HEK293 (cell line): ENCODE results near the gene NECAB2.

Source experiments
- CTCF ChIA-PET: fragments of 350-600 bp; formaldehyde crosslinking; extraction: SDS; loops from one replicate; lab custom pipeline; 2021; ENCODE audit warnings: antibody characterized with exemption; lab: Yijun Ruan, JAX
- POLR2A ChIA-PET: fragments of 300-600 bp; formaldehyde crosslinking; extraction: SDS; loops from one replicate; lab custom pipeline; 2020; ENCODE audit warnings: antibody characterized with exemption, inconsistent platforms; lab: Yijun Ruan, JAX
- H3K27ac ChIP-seq: fragments of 200-500 bp; sonication (Bioruptor generic); 2 replicates; pipeline ENCODE4 v1.5.1; 2014; ENCODE audit warnings: low read depth, low read length, control low read depth, inconsistent platforms; ENCODE audit errors: extremely low read depth
- H3K36me3 ChIP-seq, 2 experiments: fragments of 200-500 bp in 1 of 2; sonication (Bioruptor generic) in 1 of 2; 1 replicate in 1 of 2; 2 replicates in 1 of 2; pipeline ENCODE4 v1.5.1; 2014 to 2017; ENCODE audit warnings: inconsistent platforms in 2 of 2, low read length in 2 of 2; ENCODE audit not compliant: control insufficient read depth in 2 of 2, insufficient read depth in 1 of 2
- H3K4me1 ChIP-seq: fragments of 200-500 bp; sonication (Bioruptor generic); 2 replicates; pipeline ENCODE4 v1.5.1; 2014; ENCODE audit warnings: mild to moderate bottlenecking, low read length, inconsistent platforms; ENCODE audit not compliant: control insufficient read depth, insufficient read depth
- H3K4me3 ChIP-seq: 2 replicates; pipeline ENCODE4 v1.5.1; 2011; ENCODE audit warnings: low read depth, mild to moderate bottlenecking, control low read depth, low read length, moderate library complexity
- H3K9me3 ChIP-seq: fragments of 200-500 bp; sonication (Bioruptor generic); 2 replicates; pipeline ENCODE4 v1.5.1; 2014; ENCODE audit warnings: low read depth, low read length, inconsistent platforms; ENCODE audit not compliant: control insufficient read depth, insufficient read depth
- AEBP2 ChIP-seq: fragments of 450-650 bp; formaldehyde crosslinking; IDR thresholded peaks from 2 replicates; pipeline ENCODE4 v1.5.1; 2016; ENCODE audit warnings: missing biosample characterization, missing genetic modification characterization, borderline replicate concordance
- BCL11A ChIP-seq: fragments of 450-650 bp; formaldehyde crosslinking; IDR thresholded peaks from 2 replicates; pipeline ENCODE4 v1.5.1; 2016; ENCODE audit warnings: low read depth, missing biosample characterization, missing genetic modification characterization
- PRDM1 ChIP-seq: fragments of 450-650 bp; formaldehyde crosslinking; IDR thresholded peaks from 2 replicates; pipeline ENCODE4; 2016; ENCODE audit warnings: missing biosample characterization, missing genetic modification characterization
- PRDM4 ChIP-seq: fragments of 450-650 bp; formaldehyde crosslinking; IDR thresholded peaks from 2 replicates; pipeline ENCODE4 v1.5.1; 2017; ENCODE audit warnings: missing biosample characterization, missing genetic modification characterization
- SP2 ChIP-seq: fragments of 450-650 bp; formaldehyde crosslinking; IDR thresholded peaks from 2 replicates; pipeline ENCODE4 v1.5.1; 2016; ENCODE audit warnings: missing biosample characterization, missing genetic modification characterization
- ZBTB20 ChIP-seq: fragments of 450-650 bp; formaldehyde crosslinking; IDR thresholded peaks from 2 replicates; pipeline ENCODE4 v1.5.1; 2016; ENCODE audit warnings: missing biosample characterization, missing genetic modification characterization
- ZNF157 ChIP-seq: fragments of 450-650 bp; formaldehyde crosslinking; IDR thresholded peaks from 2 replicates; pipeline ENCODE4 v1.5.1; 2016; ENCODE audit warnings: missing biosample characterization, missing genetic modification characterization
- ZNF169 ChIP-seq: fragments of 450-650 bp; formaldehyde crosslinking; IDR thresholded peaks from 2 replicates; pipeline ENCODE4 v1.5.1; 2016; ENCODE audit warnings: missing biosample characterization, missing genetic modification characterization
- ZNF184 ChIP-seq: fragments of 450-650 bp; IDR thresholded peaks from 2 replicates; pipeline ENCODE4 v1.5.1; 2018; ENCODE audit warnings: missing biosample characterization, mild to moderate bottlenecking, missing genetic modification characterization
- ZNF248 ChIP-seq: fragments of 450-650 bp; formaldehyde crosslinking; IDR thresholded peaks from 2 replicates; pipeline ENCODE4 v1.5.1; 2017; ENCODE audit warnings: missing biosample characterization, missing genetic modification characterization
- ZNF266 ChIP-seq: fragments of 450-650 bp; formaldehyde crosslinking; IDR thresholded peaks from 2 replicates; pipeline ENCODE4 v1.5.1; 2016; ENCODE audit warnings: missing biosample characterization, missing genetic modification characterization, low read depth
- ZNF274 ChIP-seq, 2 experiments: fragments of 200-500 bp in 1 of 2; fragments of 450-650 bp in 1 of 2; sonication (Bioruptor generic) in 1 of 2; formaldehyde crosslinking in 1 of 2; IDR thresholded peaks; 2 replicates each; pipeline versions ENCODE4 v1.5.1 to v1.6.1; 2014 to 2016; ENCODE audit warnings: borderline replicate concordance in 1 of 2, inconsistent platforms in 1 of 2, low read length in 1 of 2, missing biosample characterization in 1 of 2, missing genetic modification characterization in 1 of 2
- ZNF398 ChIP-seq: fragments of 450-650 bp; formaldehyde crosslinking; IDR thresholded peaks from 2 replicates; pipeline ENCODE4 v1.5.1; 2017; ENCODE audit warnings: missing biosample characterization, missing genetic modification characterization
- ZNF426 ChIP-seq: fragments of 450-650 bp; formaldehyde crosslinking; IDR thresholded peaks from 2 replicates; pipeline ENCODE4 v1.5.1; 2017; ENCODE audit warnings: missing biosample characterization, missing genetic modification characterization, mild to moderate bottlenecking, inconsistent platforms, moderate library complexity
- ZNF514 ChIP-seq: fragments of 450-650 bp; formaldehyde crosslinking; IDR thresholded peaks from 2 replicates; pipeline ENCODE4 v1.5.1; 2016; ENCODE audit warnings: missing biosample characterization, missing genetic modification characterization
- ZNF521 ChIP-seq: fragments of 450-650 bp; formaldehyde crosslinking; IDR thresholded peaks from 2 replicates; pipeline ENCODE4 v1.5.1; 2017; ENCODE audit warnings: missing biosample characterization, mild to moderate bottlenecking, missing genetic modification characterization
- ZNF549 ChIP-seq: fragments of 450-650 bp; IDR thresholded peaks from 2 replicates; pipeline ENCODE4 v1.5.1; 2018; ENCODE audit warnings: missing biosample characterization, missing genetic modification characterization, mild to moderate bottlenecking, inconsistent platforms, moderate library complexity
- ZNF624 ChIP-seq: fragments of 450-650 bp; formaldehyde crosslinking; IDR thresholded peaks from 2 replicates; pipeline ENCODE4 v1.5.1; 2017; ENCODE audit warnings: missing biosample characterization, missing genetic modification characterization
- ZNF629 ChIP-seq: fragments of 450-650 bp; formaldehyde crosslinking; IDR thresholded peaks from 2 replicates; pipeline ENCODE4 v1.5.1; 2017; ENCODE audit warnings: missing biosample characterization, missing genetic modification characterization
- ZNF664 ChIP-seq: fragments of 450-650 bp; formaldehyde crosslinking; IDR thresholded peaks from 2 replicates; pipeline ENCODE4 v1.5.1; 2016; ENCODE audit warnings: missing biosample characterization, missing genetic modification characterization

NECAB2 gene

GRCh38 chr16:83990492-83990891, 22.4 kb downstream of the NECAB2 start:
- Histone ChIP-seq H3K9me3 (no peaks in the 10 kb centered on the region), H3K4me1 (peaks cover 4% of the 10 kb centered on the region), H3K4me3 (no peak overlapping the region), H3K36me3 (no peaks in the 10 kb centered on the region), H3K27ac (no peak overlapping the region)
- TF ChIP-seq ZNF549 (tag by site-specific recombination), result no peak
- peak; percentile 99 for TF ChIP-seq ZNF157 (tag by site-specific recombination)
- ChIA-PET CTCF (interaction anchor here (0.9 kb wide), 1 partner anchor 64 kb away, joined by 5 read pairs; no protein-coding TSS in a partner anchor), POLR2A (interaction anchor here (0.6 kb wide), 1 partner anchor 24 kb away, joined by 3 read pairs; no protein-coding TSS in a partner anchor)

- no peaks in the 10 kb centered on the region for H3K9me3 ChIP-seq
- H3K4me3 ChIP-seq, result no peak overlapping the region
- ChIA-PET POLR2A (no interaction called here), CTCF (interaction anchor here (0.7 to 1.6 kb wide), 2 partner anchors 36 to 211 kb away, joined by 4 to 6 read pairs; no protein-coding TSS in a partner anchor)
- peaks cover 4% of the 10 kb centered on the region for H3K4me1 ChIP-seq
- TF ChIP-seq ZBTB20, result peak; percentile 72
- TF ChIP-seq BCL11A (tag by site-specific recombination), result no peak
- TF ChIP-seq ZNF521 (tag by site-specific recombination), result no peak
- TF ChIP-seq ZNF398 (tag by site-specific recombination), result no peak
- TF ChIP-seq ZNF514 (tag by site-specific recombination), result no peak
- no peak overlapping the region for H3K27ac ChIP-seq
- H3K36me3 ChIP-seq, result no peaks in the 10 kb centered on the region
These were observed 24.6 kb downstream of the NECAB2 start for GRCh38 chr16:83992624-83993023.

GRCh38 chr16:83994087-83994486, 26.0 kb downstream of the NECAB2 start:
- Histone ChIP-seq H3K36me3 (no peaks in the 10 kb centered on the region), H3K9me3 (no peaks in the 10 kb centered on the region), H3K4me1 (peaks cover 3% of the 10 kb centered on the region), H3K27ac (no peak overlapping the region), H3K4me3 (no peak overlapping the region)
- CTCF ChIA-PET, result no interaction called here
- POLR2A ChIA-PET, result no interaction called here
- TF ChIP-seq ZNF248 (tag by site-specific recombination) (no peak), ZNF169 (tag by site-specific recombination) (no peak), ZNF664 (tag by site-specific recombination) (no peak), PRDM1 (tag by site-specific recombination) (no peak), ZNF274 (IDR thresholded peaks at IDR 0.05; ENCODE audit: low read length) (no peak), ZNF274 (tag by site-specific recombination; IDR thresholded peaks at IDR 0.05; ENCODE audit: borderline replicate concordance) (no peak), ZNF266 (tag by site-specific recombination) (no peak), ZNF624 (tag by site-specific recombination) (no peak)

GRCh38 chr16:83994703-83995102, 26.7 kb downstream of the NECAB2 start:
- TF ChIP-seq AEBP2 (tag by site-specific recombination) (no peak), BCL11A (tag by site-specific recombination) (no peak), ZNF629 (tag by site-specific recombination) (no peak), ZNF184 (tag by site-specific recombination) (no peak), ZNF426 (no peak), PRDM4 (no peak), SP2 (tag by site-specific recombination) (no peak)
- Histone ChIP-seq H3K4me1 (no peaks in the 10 kb centered on the region), H3K4me3 (no peak overlapping the region), H3K9me3 (no peaks in the 10 kb centered on the region), H3K36me3 (no peaks in the 10 kb centered on the region), H3K27ac (no peak overlapping the region)
- CTCF ChIA-PET, result interaction anchor here (1.1 to 1.6 kb wide), 2 partner anchors 14 to 513 kb away, joined by 3 to 4 read pairs; no protein-coding TSS in a partner anchor
- POLR2A ChIA-PET, result no interaction called here
